Hepatic stellate cell (primary cell): ENCODE results near the gene ESYT3.
"Not testable (repeated sequence)": the region's sequence is repeated elsewhere in the genome, so short reads cannot be mapped to it uniquely, and the experiment has no call there.

Experiments
- DNase-seq: peaks from one replicate; pipeline ENCODE4 v3.0.0; 2011; ENCODE audit warnings: low spot score

Gene ESYT3

DNA sequence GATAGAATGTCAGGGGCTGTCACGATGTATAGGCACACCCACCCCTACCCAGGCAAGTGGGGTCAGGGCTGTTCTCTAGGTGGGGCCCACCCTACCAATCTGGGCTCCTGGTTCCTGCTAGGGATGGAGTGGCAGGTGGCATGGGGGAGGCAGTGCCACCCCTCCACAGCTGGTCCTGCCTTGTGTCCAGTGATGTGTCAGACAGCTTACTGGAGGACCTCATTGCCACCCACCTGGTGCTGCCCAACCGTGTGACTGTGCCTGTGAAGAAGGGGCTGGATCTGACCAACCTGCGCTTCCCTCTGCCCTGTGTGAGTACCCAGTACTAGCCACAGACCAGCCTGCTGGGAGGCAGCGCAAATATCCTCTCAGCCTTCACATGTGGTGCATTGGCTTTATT is 27.5 kb downstream of the ESYT3 start:
- no peak for DNase-seq

DNA sequence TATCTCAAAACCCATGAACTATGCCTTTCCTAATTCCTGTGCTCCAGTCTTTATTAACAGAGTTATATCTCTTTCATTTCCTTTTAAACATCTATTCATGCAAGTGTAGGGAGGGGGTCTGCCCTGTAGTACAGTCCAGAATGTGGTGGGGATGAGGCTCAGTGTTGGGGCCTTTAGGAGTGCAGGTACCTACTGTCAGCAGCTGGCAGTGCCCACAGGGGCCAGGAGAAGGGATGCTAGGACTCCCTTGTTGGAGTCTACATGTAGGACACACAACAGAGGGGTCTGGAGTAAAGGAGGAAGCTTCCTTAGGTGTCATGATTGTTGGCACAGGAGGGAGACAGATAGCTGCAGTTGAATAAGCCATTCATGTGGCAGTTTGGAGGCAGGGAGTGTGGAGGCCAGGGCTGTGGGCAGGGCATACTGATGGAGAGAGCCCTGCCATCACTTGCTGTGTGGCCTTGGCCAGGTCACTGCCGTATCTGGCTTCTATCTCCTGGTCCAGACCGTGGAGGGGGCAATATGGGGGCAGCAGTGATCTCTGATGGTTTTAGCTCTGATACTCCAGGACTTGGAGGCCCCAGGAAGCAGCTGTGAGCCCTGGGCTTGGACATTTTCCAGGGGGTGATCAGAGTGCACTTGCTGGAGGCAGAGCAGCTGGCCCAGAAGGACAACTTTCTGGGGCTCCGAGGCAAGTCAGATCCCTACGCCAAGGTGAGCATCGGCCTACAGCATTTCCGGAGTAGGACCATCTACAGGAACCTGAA is 29.5 kb downstream of the ESYT3 start:
- DNase-seq = no peak

DNA sequence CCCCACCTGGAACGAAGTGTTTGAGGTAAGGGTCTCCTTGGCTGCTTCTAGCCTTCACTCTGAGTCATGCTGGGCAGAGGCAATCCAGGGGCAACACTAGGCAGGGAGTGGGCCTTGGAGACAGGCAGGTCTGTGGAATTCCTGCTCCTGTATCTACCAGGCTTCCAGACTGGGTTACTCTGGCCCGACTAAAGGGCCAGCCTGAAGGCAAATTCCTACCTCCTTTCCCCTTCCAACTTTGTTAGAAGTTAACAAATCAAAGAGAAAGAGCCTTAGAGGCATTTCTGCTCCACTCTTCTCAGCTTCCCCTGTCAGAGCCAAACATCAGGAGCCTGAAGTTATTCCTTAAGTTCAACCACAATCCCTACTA is 30.1 kb downstream of the ESYT3 start:
- no peak for DNase-seq

DNA sequence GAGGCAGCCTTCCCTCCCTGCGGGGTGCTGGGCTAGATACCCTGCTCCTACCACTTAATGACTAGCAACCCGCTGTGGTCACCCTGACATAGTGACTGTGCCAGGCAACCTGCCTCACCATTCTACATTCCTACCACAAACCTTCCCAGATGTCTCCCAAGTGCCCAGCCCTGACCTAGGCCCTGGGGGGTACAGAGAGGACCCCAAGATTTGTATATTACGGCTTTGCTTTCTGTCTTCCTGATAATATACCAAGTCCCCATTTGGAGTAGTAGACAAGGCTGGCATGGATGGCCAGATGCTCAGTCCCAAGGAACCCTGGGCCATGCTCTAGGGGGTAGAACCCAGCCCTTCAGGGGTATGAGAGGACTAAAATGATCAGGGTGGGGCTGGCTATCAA is 31.0 kb downstream of the ESYT3 start:
- DNase-seq = no peak

DNA sequence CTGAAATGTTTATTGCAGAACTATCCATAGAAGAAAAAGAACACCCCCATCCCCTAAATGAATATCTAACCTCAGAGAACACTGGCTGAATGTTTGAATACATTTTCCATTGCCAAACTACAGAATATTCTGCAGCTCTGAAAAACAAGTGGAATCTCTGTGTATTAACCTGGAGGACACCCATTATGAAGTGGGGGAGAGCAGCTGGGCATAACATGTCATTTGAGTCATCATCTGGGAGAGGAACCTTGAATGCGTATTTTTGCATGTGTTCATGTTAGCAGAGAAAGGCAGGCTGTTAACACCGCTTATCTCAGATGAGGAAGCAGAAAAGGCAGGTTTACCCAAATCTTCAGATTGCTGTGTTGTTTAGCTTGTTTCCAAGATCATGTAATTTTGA is 31.5 kb downstream of the ESYT3 start:
- DNase-seq = no peak

DNA sequence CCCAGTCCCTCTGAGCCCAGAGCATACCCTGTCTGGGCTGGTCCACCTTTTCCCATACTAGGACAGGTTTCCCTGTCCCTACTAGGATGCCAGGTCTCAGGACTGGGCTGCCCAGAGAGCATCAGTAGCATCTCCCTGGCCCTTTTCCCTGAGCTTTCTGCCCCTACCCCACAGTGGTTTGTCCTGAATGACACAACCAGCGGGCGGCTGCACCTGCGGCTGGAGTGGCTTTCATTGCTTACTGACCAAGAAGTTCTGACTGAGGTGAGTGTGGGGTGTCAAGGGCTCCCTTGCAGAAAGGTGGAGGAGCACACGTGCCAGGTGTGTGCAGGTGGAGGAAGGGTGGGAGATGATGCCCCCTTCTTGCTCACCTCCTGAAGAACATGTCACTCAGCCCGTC is 33.5 kb downstream of the ESYT3 start:
- no peak for DNase-seq

DNA sequence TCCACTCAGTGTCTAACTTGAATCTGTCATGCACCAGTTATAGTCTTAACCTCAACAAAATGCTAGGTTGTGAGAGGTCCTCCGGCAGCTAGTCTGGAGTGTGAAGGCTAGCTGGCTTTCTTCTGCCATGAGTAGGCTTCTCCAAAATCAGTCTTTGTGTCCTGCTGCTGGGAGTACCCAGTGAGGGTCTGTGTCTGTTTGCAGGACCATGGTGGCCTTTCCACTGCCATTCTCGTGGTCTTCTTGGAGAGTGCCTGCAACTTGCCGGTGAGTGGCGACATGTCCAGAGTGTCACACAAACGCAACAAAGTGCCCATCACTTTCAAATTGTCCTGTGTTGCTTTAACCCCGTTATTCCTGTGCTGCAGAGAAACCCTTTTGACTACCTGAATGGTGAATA is 34.0 kb downstream of the ESYT3 start:
- DNase-seq = no peak

DNA sequence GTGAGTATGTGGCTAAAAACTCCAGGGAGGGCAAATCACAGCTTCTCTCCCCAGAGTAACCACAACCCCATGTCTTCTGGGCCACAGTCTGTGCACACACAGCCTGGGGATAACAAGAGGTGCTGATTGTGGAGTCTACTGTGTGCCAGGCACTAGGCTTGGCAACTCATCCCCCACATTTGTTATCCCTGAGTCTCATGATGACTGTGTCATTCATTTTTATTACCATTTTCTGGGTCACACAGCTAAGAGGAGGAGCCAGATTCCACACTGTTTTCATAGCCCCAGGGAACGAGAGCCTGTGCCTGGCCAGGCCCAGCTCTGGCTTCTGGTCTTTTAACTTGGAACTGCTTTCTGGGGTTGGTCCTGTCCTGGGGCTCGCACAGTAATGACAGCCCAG is 34.5 kb downstream of the ESYT3 start:
- DNase-seq = no peak

DNA sequence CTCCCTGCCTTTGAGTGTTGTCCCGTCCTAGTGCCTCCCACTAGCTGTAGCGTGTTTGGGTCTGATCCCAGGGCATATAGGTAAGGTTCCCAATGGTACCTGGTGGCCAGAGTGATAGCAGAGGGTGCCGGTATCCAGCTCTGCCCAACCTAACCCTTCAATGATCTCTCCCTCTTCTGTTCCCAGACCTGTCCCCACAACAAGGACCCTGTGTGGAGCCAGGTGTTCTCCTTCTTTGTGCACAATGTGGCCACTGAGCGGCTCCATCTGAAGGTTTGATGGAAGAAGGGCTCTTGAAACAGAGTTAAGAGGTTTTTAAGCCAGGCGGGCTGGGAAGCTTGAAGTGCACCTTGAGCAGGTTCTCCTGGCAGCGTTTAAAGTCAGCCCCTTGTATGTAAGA is 35.5 kb downstream of the ESYT3 start:
- DNase-seq = no peak

DNA sequence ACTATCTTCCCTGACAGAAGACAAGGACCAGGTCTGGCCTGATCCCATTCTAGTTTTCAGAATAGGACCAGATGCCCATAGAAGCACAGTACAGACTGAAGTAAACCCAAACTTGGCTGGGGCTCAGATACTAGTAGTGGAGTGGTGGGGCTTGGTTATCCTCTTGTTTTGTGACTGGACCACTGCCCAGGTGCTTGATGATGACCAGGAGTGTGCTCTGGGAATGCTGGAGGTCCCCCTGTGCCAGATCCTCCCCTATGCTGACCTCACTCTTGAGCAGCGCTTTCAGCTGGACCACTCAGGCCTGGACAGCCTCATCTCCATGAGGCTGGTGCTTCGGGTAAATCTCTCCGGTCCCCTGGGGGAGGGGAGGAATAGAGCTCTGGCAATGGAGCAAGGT is 36.3 kb downstream of the ESYT3 start:
- DNase-seq = no peak

DNA sequence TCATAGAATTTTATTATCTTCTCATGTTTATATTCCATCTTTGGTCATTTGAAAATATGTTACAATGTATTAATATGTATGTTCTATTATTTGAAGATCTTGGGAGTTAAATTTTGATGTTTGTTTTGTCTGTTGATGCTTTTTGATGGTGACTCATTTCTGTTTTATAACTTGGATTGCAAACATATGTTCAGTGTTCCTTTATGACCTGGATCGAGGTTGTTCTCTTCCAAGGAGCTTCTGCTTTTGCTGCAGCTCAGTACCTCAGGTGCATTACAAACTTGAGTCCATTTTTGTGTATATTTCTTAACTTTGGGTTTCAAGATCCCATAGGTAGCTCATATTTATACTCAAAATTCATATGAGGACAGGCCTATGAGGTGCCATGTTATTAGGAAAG is 37.1 kb downstream of the ESYT3 start:
- DNase-seq = no peak

DNA sequence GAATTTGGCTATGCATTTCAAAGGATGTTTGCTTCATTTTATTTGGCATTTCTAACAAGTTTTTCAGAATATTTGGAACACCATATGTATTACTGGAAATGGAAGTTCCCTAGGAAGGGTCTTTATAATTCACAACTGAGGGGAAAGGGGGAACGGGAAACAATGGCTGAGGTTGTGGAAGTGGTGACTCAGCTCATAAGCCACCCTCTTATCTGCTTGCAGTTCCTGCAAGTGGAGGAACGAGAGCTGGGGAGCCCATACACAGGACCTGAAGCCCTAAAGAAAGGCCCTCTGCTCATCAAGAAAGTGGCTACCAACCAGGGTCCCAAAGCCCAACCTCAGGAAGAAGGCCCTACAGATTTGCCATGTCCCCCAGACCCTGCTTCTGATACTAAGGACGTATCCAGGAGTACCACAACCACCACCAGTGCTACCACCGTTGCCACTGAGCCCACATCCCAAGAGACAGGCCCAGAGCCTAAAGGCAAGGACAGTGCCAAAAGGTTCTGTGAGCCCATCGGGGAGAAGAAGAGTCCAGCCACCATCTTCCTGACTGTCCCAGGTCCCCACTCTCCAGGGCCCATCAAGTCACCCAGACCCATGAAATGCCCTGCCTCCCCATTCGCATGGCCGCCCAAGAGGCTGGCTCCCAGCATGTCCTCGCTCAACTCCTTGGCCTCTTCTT is 37.9 kb downstream of the ESYT3 start:
- DNase-seq = no peak

DNA sequence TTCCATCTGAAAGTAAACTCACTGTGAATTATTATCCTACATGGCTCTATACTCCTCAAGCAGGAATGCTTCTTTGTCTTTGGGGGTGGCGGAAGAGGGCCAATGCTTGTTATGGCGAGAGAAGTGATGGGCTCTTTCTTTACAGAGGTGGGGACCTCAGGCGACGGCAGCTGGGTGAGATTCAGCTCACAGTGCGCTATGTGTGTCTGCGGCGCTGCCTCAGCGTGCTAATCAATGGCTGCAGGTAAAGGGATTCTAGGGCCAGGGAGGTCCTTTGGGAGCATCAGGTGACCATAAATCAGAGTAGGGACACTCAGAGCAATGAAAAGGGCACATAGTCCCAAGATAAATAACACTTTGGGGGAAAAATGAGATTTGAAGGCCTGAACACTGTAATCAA is 39.0 kb downstream of the ESYT3 start:
- no peak for DNase-seq

DNA sequence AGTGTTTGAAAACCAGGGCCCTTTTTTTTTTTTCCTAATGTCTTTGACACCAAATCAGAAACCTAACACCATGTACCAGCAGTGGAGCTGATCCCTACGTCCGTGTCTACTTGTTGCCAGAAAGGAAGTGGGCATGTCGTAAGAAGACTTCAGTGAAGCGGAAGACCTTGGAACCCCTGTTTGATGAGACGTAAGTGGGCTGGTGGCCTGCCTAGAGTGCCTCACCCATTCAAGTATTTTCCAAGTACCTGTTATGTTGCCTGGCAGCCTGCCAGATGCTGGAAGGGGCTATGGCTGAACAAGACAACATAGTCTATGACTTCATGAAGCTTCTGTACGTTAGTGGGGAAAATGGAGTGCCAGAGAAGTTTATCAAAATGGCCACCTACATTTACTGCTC is 39.7 kb downstream of the ESYT3 start:
- DNase-seq = no peak

DNA sequence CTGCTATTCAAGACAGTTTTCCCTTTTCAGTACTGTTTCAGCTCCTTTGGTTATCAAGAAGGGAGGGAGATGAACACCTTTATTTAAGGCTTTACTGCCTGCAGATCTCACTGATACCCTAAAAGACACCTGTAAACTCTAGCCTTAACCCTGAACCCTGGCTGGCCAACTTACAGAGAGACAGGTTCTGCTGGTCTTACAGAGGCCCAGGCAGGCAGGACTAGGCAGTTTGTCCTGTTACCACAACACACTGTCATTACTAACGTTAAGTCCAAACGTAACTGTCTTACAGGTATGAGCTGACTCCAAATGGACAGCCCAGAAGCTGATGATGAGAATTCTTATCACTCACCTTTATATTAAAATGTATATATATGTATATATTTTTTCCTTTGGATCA is 42.1 kb downstream of the ESYT3 start:
- no peak for DNase-seq

DNA sequence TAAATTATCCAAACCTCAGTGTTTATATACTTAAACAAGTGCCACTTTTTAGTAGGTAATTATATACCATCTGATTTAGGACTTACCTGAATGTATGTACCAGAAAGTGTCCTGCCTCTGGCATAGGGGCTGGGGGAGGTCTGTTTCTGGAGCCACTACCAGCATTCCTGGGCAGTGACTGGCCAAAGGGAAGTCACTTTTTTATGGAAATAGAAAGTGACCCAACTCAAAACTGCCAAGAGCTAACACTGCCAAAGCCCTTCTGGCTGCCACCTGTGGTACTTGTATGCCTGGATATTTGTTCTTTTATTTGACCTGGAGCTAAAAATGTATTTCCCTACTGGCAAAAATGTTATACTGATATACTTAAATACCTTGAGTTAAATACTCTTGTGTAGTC is 42.7 kb downstream of the ESYT3 start:
- no peak for DNase-seq

DNA sequence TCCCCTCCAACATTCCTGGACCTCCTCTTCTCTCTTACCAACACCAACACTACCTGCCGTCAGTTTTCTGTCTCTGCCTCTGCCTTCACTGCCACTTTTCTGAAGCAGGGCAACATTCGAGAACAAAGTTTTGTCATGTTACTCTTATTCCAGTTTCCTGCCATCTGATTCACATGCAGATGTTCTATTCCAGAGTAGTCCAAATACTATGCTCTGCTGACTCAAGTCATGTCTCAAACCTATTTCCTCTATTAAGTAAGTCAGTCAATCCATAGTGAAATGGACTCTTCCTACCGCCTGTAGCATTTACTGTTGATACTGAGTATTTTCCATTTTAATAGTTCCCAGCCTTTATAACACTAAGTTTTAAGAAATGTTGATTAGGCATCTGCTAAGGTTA is 43.4 kb downstream of the ESYT3 start:
- no peak for DNase-seq

DNA sequence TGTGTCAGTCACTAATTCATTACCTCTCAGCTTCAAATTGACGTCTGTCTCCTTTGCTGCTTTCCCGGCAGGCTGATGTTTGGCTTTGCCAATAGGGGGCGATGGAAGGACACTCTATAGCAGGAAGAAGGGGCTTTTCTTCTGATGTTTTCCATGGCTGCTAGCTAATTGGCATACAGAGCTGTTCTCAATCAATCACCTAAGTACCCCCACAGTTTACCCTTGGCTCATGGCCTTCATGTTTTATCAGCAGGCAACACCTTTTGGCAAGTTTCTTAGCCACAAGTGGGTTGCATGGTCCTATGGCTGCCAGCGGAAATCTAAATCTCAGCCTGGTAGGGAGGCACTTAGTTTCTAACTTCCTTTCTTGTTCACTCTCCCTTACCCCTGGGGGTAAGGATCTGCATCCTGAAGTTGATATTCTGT is 45.0 kb downstream of the ESYT3 start:
- peak; percentile 41 for DNase-seq

DNA sequence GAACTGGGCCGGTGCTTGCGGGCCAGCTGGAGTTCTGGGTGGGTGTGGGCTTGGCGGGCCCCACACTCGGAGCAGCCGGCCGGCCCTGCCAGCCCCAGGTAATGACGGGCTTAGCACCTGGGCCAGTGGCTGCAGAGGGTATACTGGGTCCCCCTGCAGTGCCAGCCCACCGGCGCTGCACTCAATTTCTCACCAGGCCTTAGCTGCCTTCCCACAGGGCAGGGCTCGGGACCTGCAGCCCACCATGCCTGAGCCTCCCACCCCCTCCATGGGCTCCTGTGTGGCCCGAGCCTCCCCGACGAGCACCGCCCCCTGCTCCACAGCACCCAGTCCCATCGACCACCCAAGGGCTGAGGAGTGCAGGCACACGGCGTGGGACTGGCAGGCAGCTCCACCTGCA is 50.3 kb downstream of the ESYT3 start:
- DNase-seq = not testable (repeated sequence)

DNA sequence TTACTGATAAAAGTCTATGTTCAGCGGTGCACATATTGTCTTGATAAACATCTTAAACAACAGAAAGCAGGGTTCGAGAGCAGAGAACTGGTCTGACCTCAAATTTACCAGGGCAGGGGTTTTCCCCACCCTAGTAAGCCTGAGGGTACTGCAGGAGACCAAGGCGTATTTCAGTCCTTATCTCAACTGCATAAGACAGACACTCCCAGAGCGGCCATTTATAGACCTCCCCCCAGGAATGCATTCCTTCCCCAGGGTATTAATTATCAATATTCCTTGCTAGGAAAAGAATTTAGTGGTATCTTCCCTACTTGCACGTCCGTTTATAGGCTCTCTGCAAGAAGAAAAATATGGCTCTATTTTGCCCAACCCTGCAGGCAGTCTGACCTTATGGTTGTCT is 52.2 kb downstream of the ESYT3 start:
- DNase-seq = not testable (repeated sequence)

DNA sequence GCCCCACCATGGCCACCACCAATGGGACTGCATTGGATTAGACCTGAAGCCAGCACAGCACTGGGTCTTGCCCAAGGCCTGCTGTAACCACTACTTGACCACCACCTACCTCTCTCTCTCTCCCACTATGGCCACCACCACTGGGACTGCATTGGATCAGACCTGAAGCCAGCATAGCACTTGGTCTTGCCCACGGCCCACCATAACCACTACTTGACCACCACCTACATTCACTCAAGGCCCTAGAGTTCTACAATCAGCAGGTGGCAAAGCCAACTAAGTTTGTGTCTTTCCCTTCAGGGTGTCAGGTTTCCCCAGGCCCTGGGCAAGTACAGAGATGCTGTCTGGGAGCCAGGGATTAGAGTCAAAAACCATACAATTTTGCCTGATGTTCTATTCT is 57.6 kb downstream of the ESYT3 start:
- DNase-seq = no peak

DNA sequence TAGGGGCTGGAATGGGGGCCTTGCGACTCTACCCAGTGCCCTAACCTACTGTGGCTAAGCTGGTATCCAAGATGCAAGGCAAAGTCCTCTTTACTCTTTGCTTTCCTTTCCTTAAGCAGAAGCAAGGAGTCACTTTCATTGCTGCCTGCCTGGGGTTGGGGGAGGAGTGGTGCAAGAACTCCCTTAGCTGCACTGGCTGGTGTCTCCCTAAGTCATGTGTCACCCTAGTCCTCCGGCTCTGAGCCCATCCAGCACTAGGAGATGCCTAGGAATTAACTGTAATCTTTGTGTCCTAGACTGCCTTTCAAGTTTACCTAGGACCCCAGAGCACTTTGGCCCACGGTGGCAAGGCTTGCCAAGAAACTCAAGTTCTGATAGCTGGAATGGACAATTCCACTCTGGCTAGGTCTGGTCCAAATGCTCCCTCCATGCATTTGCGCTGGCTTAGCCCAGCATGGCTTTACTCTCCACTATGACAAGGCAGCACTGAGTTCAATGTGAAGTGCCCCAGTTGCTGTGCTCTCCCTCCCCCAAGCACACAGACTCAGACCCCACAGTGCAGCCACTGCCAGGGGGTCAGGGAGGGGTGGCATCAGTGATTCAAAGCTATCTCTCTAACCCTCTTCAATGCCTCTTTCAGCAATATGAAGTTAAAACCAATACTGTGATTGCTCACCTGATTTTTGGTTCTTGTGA is 58.7 kb downstream of the ESYT3 start:
- no peak for DNase-seq

DNA sequence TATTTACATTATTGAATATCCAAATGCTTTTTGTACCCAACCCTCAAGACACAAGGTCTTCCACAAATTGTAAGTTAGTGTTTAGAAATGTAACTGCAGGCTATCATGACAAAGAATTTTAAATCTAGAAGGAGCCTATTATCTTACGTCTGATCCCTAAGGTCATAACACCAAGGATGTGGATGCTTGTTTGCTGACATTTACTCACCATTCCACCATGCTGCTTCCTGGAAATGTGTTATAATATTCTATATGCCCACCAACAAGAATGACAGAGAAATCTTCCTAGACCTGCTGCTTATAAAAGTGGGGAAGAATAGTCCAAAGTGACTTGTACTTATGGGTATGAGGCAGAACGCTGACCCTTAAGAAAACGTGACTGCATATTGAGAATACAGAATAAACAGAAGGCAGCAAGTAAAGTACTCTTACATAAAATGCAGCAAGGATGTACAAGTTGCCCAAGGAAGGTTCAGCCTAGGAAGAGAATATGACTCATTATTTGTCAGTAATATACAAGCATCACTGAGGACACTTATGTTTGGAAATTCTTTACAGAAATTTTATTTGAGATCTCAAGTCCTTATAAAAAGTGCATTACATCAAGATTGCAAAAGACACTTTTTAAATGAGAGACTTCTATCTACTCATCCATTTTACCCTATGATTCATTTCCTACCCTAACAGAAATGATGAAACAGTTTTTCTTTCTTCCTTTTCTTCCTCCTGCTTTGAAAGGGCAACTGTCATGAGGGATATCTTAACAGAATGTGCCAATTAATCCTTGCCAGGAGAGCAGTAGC is 59.6 kb downstream of the ESYT3 start:
- peak; percentile 26 for DNase-seq
